ENCODE results near the gene HAND1.
A peak's percentile ranks its signal among the peaks of the same experiment; 100 is the strongest.

HAND1 gene

DNA sequence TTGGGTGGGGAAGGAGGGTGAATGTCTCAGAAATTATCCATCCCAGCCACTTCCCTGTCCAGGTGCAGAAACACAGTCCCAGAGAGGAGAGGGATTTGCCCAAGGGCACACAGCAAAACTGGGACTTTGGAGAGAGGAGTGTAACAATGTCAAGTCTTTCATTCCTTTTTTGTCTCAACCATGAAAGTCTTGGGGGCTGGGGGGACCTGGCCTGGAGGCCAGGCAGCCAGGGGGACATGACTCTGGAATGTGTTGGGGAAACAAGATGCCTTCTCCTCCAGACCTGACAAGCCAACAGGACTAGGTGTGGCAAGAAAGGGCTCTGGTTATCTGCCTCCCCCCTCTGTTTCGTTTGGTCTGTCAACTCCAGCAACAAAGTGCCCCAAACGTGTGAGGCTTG, 13.9 kb upstream of the HAND1 start:
- TF ChIP-seq GATA2 (IDR thresholded peaks at IDR 0.05; ENCODE audit: low read depth, low read length) (no peak), GATA3 (IDR thresholded peaks at IDR 0.05; ENCODE audit: low read depth, low read length) (no peak)

DNA sequence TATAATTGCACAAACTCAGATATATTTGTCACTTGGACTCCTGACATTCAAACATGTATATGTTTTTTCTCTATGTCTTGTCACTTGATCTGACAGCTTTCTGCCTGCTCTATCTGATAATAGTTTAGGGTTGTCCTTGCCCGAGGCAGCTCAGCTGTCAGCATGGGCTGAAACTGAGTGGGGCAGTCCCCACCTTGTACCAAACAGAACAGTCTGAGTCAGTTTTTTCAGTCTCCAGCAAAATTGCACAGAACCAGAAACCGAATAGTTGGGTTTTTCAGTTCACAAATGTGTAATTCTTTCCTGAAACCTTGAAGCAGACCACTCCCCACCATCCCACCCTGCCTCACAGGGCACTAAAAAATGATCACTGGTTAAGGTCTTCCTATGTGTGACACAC, 9.5 kb upstream of the HAND1 start:
- peak; percentile 98 for TF ChIP-seq GATA2 (IDR thresholded peaks at IDR 0.05; ENCODE audit: low read depth, low read length)
- TF ChIP-seq GATA3 (IDR thresholded peaks at IDR 0.05; ENCODE audit: low read depth, low read length), result peak; percentile 98

DNA sequence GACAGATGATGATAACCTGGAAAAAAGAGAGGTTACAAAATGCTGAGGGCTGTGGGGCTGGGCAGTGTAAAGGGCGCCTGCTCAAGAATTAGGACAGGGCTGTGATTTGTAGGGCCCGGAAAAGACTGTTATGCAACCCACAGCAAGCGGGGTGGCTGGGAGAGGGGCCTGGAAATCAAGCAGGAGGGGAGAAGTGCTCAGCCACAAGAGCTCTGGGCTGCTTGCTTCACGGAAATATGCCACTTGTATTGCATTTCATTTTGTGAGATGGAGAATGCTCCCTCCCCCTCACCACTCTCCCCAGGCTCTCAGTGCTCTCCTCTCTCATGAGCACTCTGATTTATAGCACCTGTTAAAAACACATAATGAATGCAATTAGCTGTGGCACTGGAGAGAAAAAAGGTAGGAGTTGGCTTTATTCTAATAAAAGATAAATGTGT, 8.4 kb upstream of the HAND1 start:
- TF ChIP-seq GATA3 (IDR thresholded peaks at IDR 0.05; ENCODE audit: low read depth, low read length) (no peak), GATA2 (IDR thresholded peaks at IDR 0.05; ENCODE audit: low read depth, low read length) (no peak; the same call in 1 of the 2 replicates)

DNA sequence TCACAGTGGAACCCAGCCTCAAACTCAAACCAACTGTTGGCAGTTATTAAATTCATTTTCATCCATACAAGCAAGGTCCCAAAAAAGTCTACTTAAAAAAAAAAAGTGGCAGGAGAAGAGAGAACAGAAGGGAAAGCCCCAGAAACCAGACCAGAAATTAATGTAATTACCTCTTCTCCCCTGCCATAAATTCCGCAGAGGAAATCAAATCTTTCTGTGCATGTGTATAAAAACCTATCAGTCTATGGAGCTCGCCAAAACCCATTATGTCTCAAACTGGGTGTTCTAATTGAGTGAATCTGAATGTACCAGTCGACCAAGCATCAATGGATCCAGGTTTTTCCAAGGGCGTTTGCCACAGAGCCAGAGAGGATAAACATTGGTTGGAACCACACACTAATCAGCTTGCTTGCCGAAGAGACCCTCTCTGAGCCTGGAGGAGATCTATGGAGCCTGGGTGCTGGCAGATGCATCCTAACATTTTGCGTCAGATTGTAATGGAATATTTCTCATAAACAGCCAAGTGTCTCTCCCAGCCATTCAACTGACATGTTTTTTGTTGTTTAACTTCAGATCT, 7.9 kb upstream of the HAND1 start:
- TF ChIP-seq GATA3 (IDR thresholded peaks at IDR 0.05; ENCODE audit: low read depth, low read length) (no peak), GATA2 (IDR thresholded peaks at IDR 0.05; ENCODE audit: low read depth, low read length) (peak; percentile 77; the same call in 1 of the 2 replicates)

DNA sequence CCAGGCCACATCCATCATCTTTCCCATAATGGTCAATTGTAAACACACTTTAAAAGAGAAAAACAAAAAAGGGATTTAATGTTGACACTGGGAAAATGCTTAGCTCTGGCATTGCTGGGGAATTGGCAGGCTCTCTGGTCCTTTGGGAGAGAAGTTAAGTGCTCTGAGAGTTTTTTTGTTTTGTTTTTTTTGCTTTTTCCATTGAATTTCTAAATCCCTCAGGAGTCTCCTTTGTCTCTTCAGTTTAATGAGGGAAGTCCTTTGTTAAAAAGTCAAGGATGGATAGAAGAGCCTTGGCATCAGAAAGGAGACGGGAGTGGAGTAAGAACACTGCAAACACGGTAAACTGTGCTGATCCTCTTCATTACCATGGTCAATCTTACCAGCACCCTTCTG, 7.1 kb upstream of the HAND1 start:
- TF ChIP-seq GATA3 (IDR thresholded peaks at IDR 0.05; ENCODE audit: low read depth, low read length) (no peak), GATA2 (IDR thresholded peaks at IDR 0.05; ENCODE audit: low read depth, low read length) (no peak)

DNA sequence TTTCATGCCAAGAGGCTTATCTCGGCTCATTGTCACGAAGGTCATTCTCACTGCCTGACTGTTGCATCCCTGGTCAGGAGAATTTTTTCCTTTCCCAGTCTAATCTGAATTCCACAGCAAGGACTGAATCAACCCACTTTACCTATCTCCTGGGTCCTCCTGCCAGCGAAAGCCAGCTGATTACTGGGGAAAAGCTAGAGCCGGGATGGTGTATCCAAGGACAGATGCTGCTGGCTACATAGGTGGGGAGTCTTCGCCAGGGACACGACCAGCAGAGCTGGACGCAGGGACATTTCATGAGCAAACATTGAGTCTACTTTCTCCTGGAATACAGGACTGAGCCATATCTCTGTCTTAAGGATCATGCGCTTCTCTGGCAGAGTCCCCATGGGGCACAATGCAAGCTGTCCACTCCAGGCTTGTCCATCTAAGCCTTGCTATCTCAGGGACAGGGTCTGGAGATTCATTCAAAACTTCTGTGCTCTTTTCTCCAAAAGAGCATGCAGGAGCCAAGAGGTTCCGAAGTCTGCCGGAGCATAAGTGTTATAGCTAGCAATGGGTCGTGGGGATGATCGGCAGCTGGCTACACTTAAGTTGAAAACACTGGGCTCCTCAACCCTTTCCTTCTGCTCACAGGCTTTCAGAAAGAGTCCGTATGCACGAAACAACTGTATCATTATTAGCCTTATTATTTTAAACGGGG, 6.5 kb upstream of the HAND1 start:
- TF ChIP-seq GATA2 (IDR thresholded peaks at IDR 0.05; ENCODE audit: low read depth, low read length), result peak; percentile 42; the same call in 1 of the 2 replicates
- TF ChIP-seq GATA3 (IDR thresholded peaks at IDR 0.05; ENCODE audit: low read depth, low read length), result no peak

DNA sequence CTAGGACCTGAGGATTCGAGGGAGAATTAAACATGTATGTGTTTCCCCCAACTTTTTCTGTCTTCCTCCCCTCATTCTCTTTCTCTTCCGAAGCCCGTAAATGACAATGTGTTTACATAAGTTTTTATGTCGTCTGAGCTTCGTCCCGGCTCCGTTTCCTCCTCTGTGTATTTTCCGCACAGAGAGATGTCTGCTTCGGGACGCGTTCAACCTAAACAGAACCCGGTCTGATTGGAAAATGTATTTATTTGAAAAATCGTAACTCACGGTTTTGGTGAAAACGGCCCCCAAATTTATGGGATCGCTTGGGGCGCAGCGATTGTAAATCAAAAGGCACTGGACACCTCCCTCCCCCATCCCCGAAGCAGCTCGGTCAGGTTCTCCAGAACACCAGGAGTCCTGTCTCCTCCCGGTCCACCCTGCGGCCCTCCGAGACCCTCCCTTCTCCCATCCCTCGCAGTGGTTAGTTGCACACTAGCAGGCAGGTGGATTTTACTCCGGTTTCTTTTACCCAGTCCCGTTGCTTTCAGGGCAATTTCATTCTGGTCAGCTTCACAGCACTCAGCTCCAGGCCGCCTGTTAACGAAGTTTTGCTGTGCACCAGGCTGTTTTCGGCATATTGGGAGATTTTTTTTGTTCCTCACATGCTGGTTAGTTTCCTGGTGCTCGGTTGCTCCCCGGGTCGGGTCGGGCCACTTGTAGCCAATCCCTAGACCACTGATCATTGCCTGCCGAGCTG, 5.8 kb upstream of the HAND1 start:
- no peak for TF ChIP-seq GATA3 (IDR thresholded peaks at IDR 0.05; ENCODE audit: low read depth, low read length)
- no peak for TF ChIP-seq GATA2 (IDR thresholded peaks at IDR 0.05; ENCODE audit: low read depth, low read length)

DNA sequence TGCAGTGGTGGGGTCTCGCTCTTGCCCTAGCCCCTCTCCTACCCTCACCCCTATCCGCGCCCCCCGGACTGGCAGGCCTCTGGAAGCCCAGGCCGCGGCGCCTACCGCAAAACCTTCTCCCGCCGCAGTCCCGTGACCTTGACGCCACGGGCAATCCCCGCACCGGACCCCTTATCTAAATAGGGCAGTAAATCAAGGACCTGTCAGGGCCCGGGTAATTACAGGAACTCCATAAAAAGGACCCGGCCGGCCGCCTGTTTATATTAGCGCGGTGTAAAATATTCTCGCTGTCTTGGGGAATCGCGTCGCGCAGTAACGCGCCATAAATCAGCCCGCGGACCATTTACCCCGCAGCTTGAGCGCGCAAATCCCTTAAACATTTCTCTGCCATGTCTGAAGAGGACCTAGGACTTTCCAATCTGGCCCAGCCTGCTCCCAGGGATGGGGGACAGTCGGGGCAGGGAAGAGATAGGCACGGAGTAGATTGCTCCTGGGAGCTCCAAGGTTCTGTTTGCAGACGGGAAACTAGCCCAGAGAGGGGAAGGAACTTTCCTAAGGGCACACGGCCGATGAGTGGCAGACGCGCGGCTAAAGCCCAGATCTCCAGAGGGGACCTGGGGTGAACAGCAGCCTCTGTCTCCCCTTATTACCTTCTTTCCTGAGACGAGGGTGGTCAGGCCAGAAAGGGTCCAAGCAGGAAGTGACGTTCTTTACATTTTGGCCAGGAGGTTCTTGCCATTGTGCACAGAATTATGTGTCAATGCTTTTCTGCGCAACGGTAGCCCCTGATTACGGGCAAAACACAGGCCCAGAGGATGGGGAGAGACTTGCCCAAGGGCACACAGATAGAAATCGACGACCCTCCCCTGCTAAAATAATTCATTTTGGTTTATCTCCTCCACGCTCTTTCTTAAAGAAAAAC, 4.8 kb upstream of the HAND1 start:
- TF ChIP-seq GATA3 (IDR thresholded peaks at IDR 0.05; ENCODE audit: low read depth, low read length) (no peak), GATA2 (IDR thresholded peaks at IDR 0.05; ENCODE audit: low read depth, low read length) (peak; percentile 47)

DNA sequence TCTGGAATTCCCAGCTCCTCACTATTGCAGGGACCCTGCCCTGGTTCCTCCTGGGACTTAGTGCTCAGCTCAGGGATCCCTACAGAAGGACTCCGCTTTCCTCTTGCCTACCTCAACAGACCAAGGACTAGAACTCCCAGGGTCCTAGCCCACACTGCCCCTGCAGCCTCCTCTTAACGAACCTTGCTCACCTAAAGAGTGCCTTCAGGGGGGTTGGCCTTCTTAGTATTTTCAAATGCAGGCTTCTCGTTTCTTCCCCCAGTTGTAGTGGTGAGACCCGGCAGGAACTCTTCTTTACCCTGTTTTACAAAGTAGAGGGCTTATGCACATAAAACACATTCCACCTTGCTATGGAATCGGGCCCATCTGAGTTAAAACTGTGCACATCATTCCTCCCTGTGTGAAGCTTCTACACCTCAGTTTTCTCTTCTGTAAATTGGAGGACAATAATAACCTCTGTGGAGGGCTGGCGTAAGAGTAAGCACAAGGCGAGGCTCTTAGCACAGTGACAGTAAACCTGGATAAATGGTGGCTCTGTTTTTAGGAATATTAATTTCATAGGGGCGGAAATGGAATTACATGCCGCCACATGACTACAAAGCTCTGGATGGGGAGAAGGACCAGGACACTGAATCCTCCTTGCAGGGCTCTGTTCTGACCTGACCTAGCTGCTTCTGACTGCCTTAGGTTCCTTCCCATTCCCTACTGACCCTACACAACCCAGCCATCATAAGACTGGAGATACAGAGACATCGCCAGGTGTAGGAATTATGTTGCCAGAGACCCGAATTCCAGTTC, 3.8 kb upstream of the HAND1 start:
- no peak for TF ChIP-seq GATA2 (IDR thresholded peaks at IDR 0.05; ENCODE audit: low read depth, low read length)

DNA sequence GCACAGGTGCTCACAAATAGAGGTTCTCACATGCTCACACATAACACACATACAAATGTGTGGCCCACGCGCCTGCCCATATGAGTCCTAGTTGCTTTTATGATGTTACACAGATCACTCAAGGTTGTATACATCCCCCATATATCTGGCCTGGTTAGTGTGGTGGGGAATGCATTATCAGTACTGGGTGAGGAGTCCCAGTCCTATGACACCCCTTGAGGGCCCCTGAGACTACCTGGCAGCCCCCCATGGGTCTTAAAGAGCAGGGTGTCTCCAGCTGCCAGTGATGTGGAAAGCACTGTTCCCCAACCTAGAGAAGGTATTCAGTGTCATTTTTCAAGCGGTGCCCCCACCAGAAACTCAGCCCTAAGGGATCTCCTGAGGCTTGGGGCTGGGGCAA, 2.8 kb upstream of the HAND1 start:
- TF ChIP-seq GATA3 (IDR thresholded peaks at IDR 0.05; ENCODE audit: low read depth, low read length) (no peak), GATA2 (IDR thresholded peaks at IDR 0.05; ENCODE audit: low read depth, low read length) (no peak)

DNA sequence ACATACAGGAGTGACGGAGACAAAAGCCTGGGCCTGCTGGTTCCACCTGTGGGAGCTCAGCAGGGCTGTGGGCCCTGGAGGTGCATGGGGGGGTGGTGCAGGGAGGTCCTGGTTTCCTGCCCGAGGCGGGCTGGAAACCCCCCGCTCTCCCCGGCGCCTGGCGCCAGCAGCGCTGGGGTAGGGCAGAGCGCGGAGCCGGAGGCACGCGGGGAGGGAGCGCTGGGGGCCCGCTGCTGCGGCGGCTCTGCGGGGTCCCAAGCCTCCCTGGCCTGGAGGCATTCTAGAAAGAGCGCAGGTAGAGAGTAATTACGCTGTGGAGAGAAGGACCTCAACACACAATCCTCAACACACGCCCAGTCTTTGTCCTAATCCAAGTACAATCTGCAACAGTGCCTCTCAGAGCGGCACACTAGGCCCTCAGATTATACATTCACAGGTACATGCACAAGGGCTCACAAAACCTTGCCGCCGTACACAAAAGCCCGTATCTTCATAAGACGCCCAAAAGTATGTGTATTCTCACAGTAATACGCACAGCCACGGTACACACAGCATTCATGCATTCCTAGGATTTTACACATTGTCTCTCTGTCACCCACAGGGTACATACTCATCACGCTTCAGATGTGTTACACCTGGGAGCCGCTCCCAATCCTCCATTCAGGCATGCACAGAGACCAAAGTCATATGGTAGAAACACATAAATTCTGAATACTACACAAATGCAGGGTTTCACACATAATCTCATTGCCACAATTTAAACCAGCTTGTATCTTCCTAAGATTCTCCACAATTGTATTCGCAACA, 2.1 kb upstream of the HAND1 start:
- no peak for TF ChIP-seq GATA2 (IDR thresholded peaks at IDR 0.05; ENCODE audit: low read depth, low read length)

DNA sequence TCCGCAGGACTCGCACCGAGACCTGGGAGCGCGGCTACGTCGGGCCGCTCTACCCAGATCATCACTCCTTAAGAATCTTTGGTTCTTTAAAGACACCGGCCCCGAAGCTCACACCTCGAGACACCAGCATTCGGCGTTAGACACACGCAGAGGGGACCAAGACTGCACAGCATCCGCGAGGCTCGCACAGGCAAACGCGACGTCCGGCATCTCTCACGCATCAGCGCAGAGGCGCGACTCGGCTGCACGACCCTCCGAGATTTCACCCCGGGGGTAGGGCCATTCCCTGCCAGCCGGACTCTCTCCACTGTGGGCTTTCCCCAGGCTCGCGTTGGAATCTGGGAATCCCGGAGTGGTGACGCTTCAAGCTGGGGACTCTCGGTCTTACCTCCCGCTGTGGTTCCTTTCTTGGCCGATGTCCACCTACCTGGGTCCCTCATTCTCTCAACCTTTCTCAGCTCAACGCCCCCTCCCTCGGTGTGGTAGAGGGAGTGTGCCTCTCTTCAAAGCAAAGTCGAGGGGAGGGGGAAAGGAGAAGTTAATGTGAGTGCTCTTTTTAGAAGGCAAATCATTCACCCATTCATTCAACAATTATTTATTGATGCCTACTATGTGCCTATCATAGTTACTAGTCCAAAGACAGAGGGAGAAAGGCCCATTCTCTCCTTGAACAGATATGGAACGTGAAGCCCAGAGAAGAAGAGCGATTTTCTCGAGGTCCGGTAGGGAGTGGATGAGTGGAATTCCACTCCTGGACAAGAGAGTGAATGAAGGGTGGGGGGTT, 1.3 kb upstream of the HAND1 start:
- TF ChIP-seq GATA3 (IDR thresholded peaks at IDR 0.05; ENCODE audit: low read depth, low read length) (no peak), GATA2 (IDR thresholded peaks at IDR 0.05; ENCODE audit: low read depth, low read length) (no peak)

Measured in SH-SY5Y (cell line).